BE2C (cell line): ENCODE results near the gene EMILIN1.
A peak's percentile ranks its signal among the peaks of the same experiment; 100 is the strongest.

Source experiments
- DNase-seq: peaks from one replicate; pipeline ENCODE4 v3.0.0-alpha.2; 2020
- H3K27me3 ChIP-seq: fragments of 250-450 bp; sonication (Bioruptor Pico); 2 replicates; pipeline ENCODE4 v1.5.1; 2020; ENCODE audit warnings: mild to moderate bottlenecking
- H3K36me3 ChIP-seq: fragments of 250-450 bp; sonication (Bioruptor Pico); 2 replicates; pipeline ENCODE4 v1.5.1; 2020; ENCODE audit warnings: mild to moderate bottlenecking
- H3K4me1 ChIP-seq: fragments of 250-450 bp; sonication (Bioruptor Pico); 2 replicates; pipeline ENCODE4 v1.5.1; 2020
- H3K4me3 ChIP-seq: 2 replicates; pipeline ENCODE4 v1.5.1; 2011; ENCODE audit warnings: low read depth, low read length
- H3K9me3 ChIP-seq: fragments of 250-450 bp; sonication (Bioruptor Pico); 2 replicates; pipeline ENCODE4 v1.5.1; 2020
- TF ChIP-seq, protein P1 (sequence below): IDR thresholded peaks from 2 replicates; pipeline ENCODE4 v1.5.1; 2012; ENCODE audit warnings: mild to moderate bottlenecking, low read depth, low read length

Gene EMILIN1

DNA sequence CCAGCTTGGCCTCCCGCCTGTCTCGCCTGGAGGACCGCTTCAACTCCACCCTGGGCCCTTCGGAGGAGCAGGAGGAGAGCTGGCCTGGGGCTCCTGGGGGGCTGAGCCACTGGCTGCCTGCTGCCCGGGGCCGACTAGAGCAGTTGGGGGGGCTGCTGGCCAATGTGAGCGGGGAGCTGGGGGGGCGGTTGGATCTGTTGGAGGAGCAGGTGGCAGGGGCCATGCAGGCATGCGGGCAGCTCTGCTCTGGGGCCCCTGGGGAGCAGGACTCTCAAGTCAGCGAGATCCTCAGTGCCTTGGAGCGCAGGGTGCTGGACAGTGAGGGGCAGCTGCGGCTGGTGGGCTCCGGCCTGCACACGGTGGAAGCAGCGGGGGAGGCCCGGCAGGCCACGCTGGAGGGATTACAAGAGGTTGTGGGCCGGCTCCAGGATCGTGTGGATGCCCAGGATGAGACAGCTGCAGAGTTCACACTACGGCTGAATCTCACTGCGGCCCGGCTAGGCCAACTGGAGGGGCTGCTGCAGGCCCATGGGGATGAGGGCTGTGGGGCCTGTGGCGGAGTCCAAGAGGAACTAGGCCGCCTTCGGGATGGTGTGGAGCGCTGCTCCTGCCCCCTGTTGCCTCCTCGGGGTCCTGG, 4.5 kb downstream of the EMILIN1 start:
- Histone ChIP-seq H3K27me3 (no peaks in the 10 kb centered on the region), H3K36me3 (peaks cover 22% of the 10 kb centered on the region), H3K4me3 (no peak overlapping the region), H3K9me3 (no peaks in the 10 kb centered on the region), H3K4me1 (peaks cover 19% of the 10 kb centered on the region)
- TF ChIP-seq, protein P1, sequence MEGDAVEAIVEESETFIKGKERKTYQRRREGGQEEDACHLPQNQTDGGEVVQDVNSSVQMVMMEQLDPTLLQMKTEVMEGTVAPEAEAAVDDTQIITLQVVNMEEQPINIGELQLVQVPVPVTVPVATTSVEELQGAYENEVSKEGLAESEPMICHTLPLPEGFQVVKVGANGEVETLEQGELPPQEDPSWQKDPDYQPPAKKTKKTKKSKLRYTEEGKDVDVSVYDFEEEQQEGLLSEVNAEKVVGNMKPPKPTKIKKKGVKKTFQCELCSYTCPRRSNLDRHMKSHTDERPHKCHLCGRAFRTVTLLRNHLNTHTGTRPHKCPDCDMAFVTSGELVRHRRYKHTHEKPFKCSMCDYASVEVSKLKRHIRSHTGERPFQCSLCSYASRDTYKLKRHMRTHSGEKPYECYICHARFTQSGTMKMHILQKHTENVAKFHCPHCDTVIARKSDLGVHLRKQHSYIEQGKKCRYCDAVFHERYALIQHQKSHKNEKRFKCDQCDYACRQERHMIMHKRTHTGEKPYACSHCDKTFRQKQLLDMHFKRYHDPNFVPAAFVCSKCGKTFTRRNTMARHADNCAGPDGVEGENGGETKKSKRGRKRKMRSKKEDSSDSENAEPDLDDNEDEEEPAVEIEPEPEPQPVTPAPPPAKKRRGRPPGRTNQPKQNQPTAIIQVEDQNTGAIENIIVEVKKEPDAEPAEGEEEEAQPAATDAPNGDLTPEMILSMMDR: no peak
- DNase-seq: no peak

DNA sequence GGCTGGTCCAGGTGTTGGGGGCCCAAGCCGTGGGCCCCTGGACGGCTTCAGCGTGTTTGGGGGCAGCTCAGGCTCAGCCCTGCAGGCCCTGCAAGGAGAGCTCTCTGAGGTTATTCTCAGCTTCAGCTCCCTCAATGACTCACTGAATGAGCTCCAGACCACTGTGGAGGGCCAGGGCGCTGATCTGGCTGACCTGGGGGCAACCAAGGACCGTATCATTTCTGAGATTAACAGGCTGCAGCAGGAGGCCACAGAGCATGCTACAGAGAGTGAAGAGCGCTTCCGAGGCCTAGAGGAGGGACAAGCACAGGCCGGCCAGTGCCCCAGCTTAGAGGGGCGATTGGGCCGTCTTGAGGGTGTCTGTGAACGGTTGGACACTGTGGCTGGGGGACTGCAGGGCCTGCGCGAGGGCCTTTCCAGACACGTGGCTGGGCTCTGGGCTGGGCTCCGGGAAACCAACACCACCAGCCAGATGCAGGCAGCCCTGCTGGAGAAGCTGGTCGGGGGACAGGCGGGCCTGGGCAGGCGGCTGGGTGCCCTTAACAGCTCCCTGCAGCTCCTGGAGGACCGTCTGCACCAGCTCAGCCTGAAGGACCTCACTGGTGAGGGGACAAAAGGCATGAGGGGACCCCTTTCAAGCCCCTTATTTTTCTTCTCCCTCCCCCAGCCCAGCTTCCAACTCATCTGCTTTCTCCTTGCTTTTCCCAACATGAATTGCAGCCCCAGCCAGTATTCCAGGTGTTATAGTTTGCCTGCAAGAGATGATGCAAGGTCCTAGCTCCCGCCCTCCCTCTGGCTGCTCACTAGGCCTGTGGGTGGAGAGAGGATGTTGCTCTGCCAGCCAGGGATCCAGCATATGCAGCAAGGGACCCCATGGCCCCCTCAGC, 5.2 kb downstream of the EMILIN1 start:
- Histone ChIP-seq H3K4me1 (peaks cover 19% of the 10 kb centered on the region), H3K27me3 (no peaks in the 10 kb centered on the region), H3K9me3 (no peaks in the 10 kb centered on the region), H3K4me3 (no peak overlapping the region), H3K36me3 (peaks cover 22% of the 10 kb centered on the region)
- TF ChIP-seq, protein P1: no peak
- DNase-seq: peak; percentile 43

DNA sequence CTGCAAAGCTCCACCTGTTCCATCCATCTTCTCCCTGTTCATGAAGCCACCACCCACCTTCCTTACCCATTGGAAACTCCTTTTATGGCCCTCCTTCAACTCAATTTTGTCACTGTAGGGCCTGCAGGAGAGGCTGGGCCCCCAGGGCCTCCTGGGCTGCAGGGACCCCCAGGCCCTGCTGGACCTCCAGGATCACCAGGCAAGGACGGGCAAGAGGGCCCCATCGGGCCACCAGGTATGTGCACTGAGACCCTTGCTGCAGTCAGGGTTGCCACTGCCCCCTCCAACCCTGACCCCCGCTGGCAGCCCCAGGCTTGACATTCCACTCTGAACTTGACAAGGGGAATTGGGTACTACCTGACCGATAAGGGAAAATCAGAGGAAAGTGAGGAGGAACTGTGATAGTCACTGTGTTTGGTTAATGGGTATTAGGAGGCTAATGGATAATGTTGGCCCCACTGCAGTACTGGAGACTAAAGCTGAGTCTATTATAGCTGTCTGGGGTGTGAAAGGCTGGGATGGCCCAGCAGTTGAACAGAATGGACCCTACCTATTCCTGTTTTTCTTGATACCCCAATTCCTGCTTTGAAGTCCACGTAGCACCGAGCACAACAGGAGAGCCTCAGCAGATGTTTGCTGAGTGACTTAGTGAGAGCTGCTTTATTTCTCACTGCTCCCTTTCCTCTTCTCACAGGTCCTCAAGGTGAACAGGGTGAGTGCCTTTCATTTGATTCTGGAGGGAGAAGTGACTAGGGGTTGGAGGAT, 6.1 kb downstream of the EMILIN1 start:
- Histone ChIP-seq H3K4me1 (peaks cover 19% of the 10 kb centered on the region), H3K4me3 (no peak overlapping the region), H3K36me3 (peaks cover 22% of the 10 kb centered on the region), H3K9me3 (no peaks in the 10 kb centered on the region), H3K27me3 (no peaks in the 10 kb centered on the region)
- TF ChIP-seq, protein P1: no peak
- DNase-seq: no peak

DNA sequence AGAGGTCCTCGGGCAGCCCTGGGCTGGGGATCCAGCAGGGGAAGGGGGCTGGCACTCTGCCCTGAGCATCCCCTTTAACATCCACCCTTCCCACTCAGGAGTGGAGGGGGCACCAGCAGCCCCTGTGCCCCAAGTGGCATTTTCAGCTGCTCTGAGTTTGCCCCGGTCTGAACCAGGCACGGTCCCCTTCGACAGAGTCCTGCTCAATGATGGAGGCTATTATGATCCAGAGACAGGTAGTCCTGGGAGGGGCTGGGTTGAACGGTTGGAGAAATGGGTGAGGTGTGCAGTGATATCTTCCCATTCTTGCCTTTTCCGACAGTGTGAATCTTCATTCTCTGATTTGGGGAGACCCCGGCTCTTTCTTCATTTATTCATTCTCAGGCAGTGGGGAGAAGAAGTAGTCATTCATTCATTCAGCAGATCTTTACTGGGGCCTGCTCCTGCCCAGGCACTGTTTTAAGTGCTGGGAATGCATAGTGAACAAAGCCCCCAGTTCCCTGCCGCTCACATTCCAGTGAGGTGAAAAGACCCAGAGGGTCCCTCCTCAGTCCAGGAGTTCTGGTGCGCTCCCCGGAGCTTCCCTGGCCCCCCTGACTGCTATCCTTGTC, 6.8 kb downstream of the EMILIN1 start:
- H3K27me3 ChIP-seq: no peaks in the 10 kb centered on the region
- peaks cover 22% of the 10 kb centered on the region for H3K36me3 ChIP-seq
- TF ChIP-seq, protein P1: no peak
- DNase-seq: no peak
- peaks cover 19% of the 10 kb centered on the region for H3K4me1 ChIP-seq
- no peaks in the 10 kb centered on the region for H3K9me3 ChIP-seq
- peak overlapping the region; percentile 61 for H3K4me3 ChIP-seq

DNA sequence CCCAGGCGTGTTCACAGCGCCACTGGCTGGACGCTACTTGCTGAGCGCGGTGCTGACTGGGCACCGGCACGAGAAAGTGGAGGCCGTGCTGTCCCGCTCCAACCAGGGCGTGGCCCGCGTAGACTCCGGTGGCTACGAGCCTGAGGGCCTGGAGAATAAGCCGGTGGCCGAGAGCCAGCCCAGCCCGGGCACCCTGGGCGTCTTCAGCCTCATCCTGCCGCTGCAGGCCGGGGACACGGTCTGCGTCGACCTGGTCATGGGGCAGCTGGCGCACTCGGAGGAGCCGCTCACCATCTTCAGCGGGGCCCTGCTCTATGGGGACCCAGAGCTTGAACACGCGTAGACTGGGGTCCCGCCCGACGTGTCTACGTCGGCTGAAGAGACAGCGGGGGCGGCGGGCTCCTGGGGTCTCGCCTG, 7.3 kb downstream of the EMILIN1 start:
- TF ChIP-seq, protein P1: peak; percentile 53
- peak; percentile 67 for DNase-seq

More for the DNA sequence above, 7.3 kb downstream of the EMILIN1 start:
- Histone ChIP-seq H3K36me3 (peaks cover 20% of the 10 kb centered on the region), H3K4me1 (peaks cover 15% of the 10 kb centered on the region), H3K27me3 (no peaks in the 10 kb centered on the region), H3K4me3 (peak overlapping the region; percentile 61), H3K9me3 (no peaks in the 10 kb centered on the region)
